ENCODE results near the gene OPRD1. TPM values are rescaled to one million over a fixed set of nuclear protein-coding genes. Genes with fewer than 3 reads are reported as not detected.
A peak's percentile ranks its signal among the peaks of the same experiment; 100 is the strongest.

The OPRD1 gene
- polyA plus RNA-seq, 1 of the 3 experiments (the other 2 are of a cell fraction): 0.07 TPM

DNA sequence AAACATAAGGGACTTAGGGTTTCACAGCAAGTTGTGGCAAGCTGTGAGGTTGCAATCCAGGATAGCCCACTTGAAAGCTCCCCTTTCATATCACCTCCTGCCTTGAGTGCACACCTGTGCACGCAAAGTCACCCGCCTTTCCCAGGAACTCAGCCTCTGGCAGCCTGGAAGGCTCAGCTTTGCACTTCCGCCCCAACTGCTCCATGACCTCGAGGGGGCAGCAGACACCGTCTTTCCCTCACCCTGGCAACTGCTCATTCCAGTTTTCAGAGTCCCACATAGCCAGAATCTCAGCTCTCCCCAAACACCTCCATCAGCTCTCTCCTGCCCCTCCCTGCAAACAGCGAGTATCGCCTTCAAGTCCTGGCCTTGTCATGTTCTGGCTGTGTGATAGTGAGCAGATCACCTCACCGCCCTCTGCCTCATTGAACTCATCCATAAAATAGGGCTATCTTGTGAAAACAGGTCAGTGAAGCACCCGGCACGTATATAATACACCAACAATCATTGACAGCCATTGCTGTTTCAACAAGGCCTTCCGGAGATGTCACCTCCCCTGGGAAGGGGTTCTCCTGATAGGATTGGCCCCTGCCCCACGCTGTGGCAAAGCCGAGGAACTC lies 70.1 kb downstream of the OPRD1 start:
- H3K27me3 ChIP-seq (ENCODE audit: insufficient read depth): no peaks in the 10 kb centered on the region
- H3K9me2 ChIP-seq: no peaks in the 10 kb centered on the region
- H3K27ac ChIP-seq (ENCODE audit: low read depth in 2 of 2, low read length in 1 of 2): no peak overlapping the region
- H3K4me3 ChIP-seq (ENCODE audit: low read depth in 2 of 2, low read length in 1 of 2): peak overlapping the region in 1 of 2 experiments; percentile 39; a peak in 1 of 4 replicates
- H3K9ac ChIP-seq: no peak overlapping the region
- peak overlapping the region; percentile 68 for H2AFZ ChIP-seq (ENCODE audit: low read depth)
- 21% methylated on average over 8 of the region's 13 CpGs for WGBS (ENCODE audit: low lambda C conversion rate)
- H3K36me3 ChIP-seq (replicated peaks in 1 of 2; ENCODE audit: control insufficient read depth in 1 of 2, insufficient read depth in 2 of 2, low read length in 1 of 2): no peaks in the 10 kb centered on the region
- peaks cover 17 to 18% of the 10 kb centered on the region in 2 experiments; a peak in 2 of 4 replicates for H3K4me1 ChIP-seq (ENCODE audit: control insufficient read depth in 1 of 2, insufficient read depth in 2 of 2, low read depth in 1 of 2, low read length in 1 of 2)
- H3F3A ChIP-seq (replicated peaks; ENCODE audit: insufficient read depth): peaks cover 10% of the 10 kb centered on the region
- H3K4me2 ChIP-seq: no peak overlapping the region
- no peaks in the 10 kb centered on the region for H3K9me3 ChIP-seq
- CTCF ChIA-PET: interaction anchor here (0.6 to 22.5 kb wide), 66 partner anchors 9 to 1498 kb away, joined by 3 to 894 read pairs (median 5); partner anchors contain the start of genes EPB41, SRSF4, TAF12 and TMEM200B
- peak; percentile 83 for DNase-seq
- POLR2A ChIA-PET: interaction anchor here (0.5 to 1.0 kb wide), 2 partner anchors 232 to 299 kb away, joined by 3 read pairs; no protein-coding TSS in a partner anchor
- H3K79me2 ChIP-seq (ENCODE audit: insufficient read depth): no peaks in the 10 kb centered on the region
- H4K20me1 ChIP-seq (ENCODE audit: insufficient read depth): no peaks in the 10 kb centered on the region
- TF ChIP-seq, protein P1, sequence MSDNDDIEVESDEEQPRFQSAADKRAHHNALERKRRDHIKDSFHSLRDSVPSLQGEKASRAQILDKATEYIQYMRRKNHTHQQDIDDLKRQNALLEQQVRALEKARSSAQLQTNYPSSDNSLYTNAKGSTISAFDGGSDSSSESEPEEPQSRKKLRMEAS (IDR thresholded peaks at IDR 0.05; ENCODE audit: low read depth): no peak
- TF ChIP-seq SMC3 (IDR thresholded peaks at IDR 0.05; ENCODE audit: low read depth, low read length): peak; percentile 99
- no peak for TF ChIP-seq MXI1 (IDR thresholded peaks at IDR 0.05; ENCODE audit: low read depth, low read length)
- no peak for TF ChIP-seq YY1 (IDR thresholded peaks at IDR 0.05; ENCODE audit: low read depth)
- TF ChIP-seq EP300 (IDR thresholded peaks at IDR 0.05; ENCODE audit: borderline replicate concordance in 1 of 2, low read depth in 1 of 2, low read length in 1 of 2): no peak
- no peak for TF ChIP-seq NRF1 (IDR thresholded peaks at IDR 0.05; ENCODE audit: low read depth, low read length)
- TF ChIP-seq TAF1 (IDR thresholded peaks at IDR 0.05; ENCODE audit: borderline replicate concordance, low read depth, low read length): no peak
- TF ChIP-seq JUND (IDR thresholded peaks at IDR 0.05): no peak
- TF ChIP-seq, protein P2, sequence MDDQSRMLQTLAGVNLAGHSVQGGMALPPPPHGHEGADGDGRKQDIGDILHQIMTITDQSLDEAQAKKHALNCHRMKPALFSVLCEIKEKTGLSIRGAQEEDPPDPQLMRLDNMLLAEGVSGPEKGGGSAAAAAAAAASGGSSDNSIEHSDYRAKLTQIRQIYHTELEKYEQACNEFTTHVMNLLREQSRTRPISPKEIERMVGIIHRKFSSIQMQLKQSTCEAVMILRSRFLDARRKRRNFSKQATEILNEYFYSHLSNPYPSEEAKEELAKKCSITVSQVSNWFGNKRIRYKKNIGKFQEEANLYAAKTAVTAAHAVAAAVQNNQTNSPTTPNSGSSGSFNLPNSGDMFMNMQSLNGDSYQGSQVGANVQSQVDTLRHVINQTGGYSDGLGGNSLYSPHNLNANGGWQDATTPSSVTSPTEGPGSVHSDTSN (IDR thresholded peaks at IDR 0.05): no peak
- 0 out of 2 replicates have a peak, but pooled peaks have one; percentile 38 for TF ChIP-seq RCOR1 (IDR thresholded peaks at IDR 0.05; ENCODE audit: low read length)
- TF ChIP-seq EZH2phosphoT487 (IDR thresholded peaks at IDR 0.05; ENCODE audit: borderline replicate concordance, low read depth): no peak
- peak; percentile 45; the same call in 1 of the 2 replicates for TF ChIP-seq GABPA (IDR thresholded peaks at IDR 0.05; ENCODE audit: low read depth)
- no peak for TF ChIP-seq RXRA (IDR thresholded peaks at IDR 0.05; ENCODE audit: borderline replicate concordance, low read depth)
- TF ChIP-seq, protein P3, sequence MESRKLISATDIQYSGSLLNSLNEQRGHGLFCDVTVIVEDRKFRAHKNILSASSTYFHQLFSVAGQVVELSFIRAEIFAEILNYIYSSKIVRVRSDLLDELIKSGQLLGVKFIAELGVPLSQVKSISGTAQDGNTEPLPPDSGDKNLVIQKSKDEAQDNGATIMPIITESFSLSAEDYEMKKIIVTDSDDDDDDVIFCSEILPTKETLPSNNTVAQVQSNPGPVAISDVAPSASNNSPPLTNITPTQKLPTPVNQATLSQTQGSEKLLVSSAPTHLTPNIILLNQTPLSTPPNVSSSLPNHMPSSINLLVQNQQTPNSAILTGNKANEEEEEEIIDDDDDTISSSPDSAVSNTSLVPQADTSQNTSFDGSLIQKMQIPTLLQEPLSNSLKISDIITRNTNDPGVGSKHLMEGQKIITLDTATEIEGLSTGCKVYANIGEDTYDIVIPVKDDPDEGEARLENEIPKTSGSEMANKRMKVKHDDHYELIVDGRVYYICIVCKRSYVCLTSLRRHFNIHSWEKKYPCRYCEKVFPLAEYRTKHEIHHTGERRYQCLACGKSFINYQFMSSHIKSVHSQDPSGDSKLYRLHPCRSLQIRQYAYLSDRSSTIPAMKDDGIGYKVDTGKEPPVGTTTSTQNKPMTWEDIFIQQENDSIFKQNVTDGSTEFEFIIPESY (IDR thresholded peaks at IDR 0.05; ENCODE audit: borderline replicate concordance, low read depth): no peak
- no peak for TF ChIP-seq FOXM1 (IDR thresholded peaks at IDR 0.05; ENCODE audit: low read depth)
- TF ChIP-seq, protein P4, sequence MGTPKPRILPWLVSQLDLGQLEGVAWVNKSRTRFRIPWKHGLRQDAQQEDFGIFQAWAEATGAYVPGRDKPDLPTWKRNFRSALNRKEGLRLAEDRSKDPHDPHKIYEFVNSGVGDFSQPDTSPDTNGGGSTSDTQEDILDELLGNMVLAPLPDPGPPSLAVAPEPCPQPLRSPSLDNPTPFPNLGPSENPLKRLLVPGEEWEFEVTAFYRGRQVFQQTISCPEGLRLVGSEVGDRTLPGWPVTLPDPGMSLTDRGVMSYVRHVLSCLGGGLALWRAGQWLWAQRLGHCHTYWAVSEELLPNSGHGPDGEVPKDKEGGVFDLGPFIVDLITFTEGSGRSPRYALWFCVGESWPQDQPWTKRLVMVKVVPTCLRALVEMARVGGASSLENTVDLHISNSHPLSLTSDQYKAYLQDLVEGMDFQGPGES (IDR thresholded peaks at IDR 0.05; ENCODE audit: low read depth, low read length): no peak
- no peak for TF ChIP-seq SIN3A (IDR thresholded peaks at IDR 0.05; ENCODE audit: borderline replicate concordance, low read depth, low read length)
- TF ChIP-seq FOSL2 (IDR thresholded peaks at IDR 0.05; ENCODE audit: borderline replicate concordance, low read depth): no peak
- no peak for TF ChIP-seq TEAD4 (IDR thresholded peaks at IDR 0.05; ENCODE audit: borderline replicate concordance, insufficient read depth)
- no peak for TF ChIP-seq FOXJ3 (CRISPR knock-in tag; IDR thresholded peaks at IDR 0.05)
- TF ChIP-seq RAD21 (IDR thresholded peaks at IDR 0.05; ENCODE audit: low read length): peak; percentile 99
- no peak for TF ChIP-seq GATA2 (CRISPR knock-in tag; IDR thresholded peaks at IDR 0.05)
- peak; percentile 89 for TF ChIP-seq ELF1 (IDR thresholded peaks at IDR 0.05)
- TF ChIP-seq, protein P5, sequence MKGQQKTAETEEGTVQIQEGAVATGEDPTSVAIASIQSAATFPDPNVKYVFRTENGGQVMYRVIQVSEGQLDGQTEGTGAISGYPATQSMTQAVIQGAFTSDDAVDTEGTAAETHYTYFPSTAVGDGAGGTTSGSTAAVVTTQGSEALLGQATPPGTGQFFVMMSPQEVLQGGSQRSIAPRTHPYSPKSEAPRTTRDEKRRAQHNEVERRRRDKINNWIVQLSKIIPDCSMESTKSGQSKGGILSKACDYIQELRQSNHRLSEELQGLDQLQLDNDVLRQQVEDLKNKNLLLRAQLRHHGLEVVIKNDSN (IDR thresholded peaks at IDR 0.05; ENCODE audit: borderline replicate concordance, low read depth): no peak
- peak; percentile 42; the same call in 1 of the 2 replicates for TF ChIP-seq RFX5 (IDR thresholded peaks at IDR 0.05; ENCODE audit: low read length)
- TF ChIP-seq MEF2A (IDR thresholded peaks at IDR 0.05; ENCODE audit: borderline replicate concordance, low read depth): no peak
